CD4-positive, alpha-beta T cell treated with Interleukin-17A for 1 hour (primary cell): ENCODE results near the gene ARHGEF12.

Experiments used
- DNase-seq: peaks from one replicate; pipeline ENCODE4 v3.0.0-alpha.2; 2020

ARHGEF12 gene

GRCh38 chr11:120521176-120521575 is 185.0 kb downstream of the ARHGEF12 start:
- DNase-seq: no peak

- DNase-seq: no peak
These were observed 185.8 kb downstream of the ARHGEF12 start for GRCh38 chr11:120522021-120522420.

- no peak for DNase-seq
These were observed 186.5 kb downstream of the ARHGEF12 start for GRCh38 chr11:120522736-120523135.

- DNase-seq: no peak
These were observed 187.0 kb downstream of the ARHGEF12 start for GRCh38 chr11:120523196-120523595.

GRCh38 chr11:120524536-120525085 is 188.4 kb downstream of the ARHGEF12 start:
- no peak for DNase-seq

- DNase-seq: no peak
These were observed 189.3 kb downstream of the ARHGEF12 start for GRCh38 chr11:120525261-120526171.

GRCh38 chr11:120526241-120526640 is 190.0 kb downstream of the ARHGEF12 start:
- no peak for DNase-seq

GRCh38 chr11:120527111-120527761 is 191.0 kb downstream of the ARHGEF12 start:
- DNase-seq: no peak

- DNase-seq: no peak
These were observed 192.5 kb downstream of the ARHGEF12 start for GRCh38 chr11:120528749-120529148.

GRCh38 chr11:120529214-120529613 is 193.0 kb downstream of the ARHGEF12 start:
- DNase-seq: no peak

- no peak for DNase-seq
These were observed 193.7 kb downstream of the ARHGEF12 start for GRCh38 chr11:120529911-120530310.

- no peak for DNase-seq
These were observed 196.0 kb downstream of the ARHGEF12 start for GRCh38 chr11:120532082-120532831.

GRCh38 chr11:120532832-120533196 is 196.6 kb downstream of the ARHGEF12 start:
- no peak for DNase-seq

GRCh38 chr11:120536091-120536796 is 200.0 kb downstream of the ARHGEF12 start:
- no peak for DNase-seq

GRCh38 chr11:120536797-120537169 is 200.6 kb downstream of the ARHGEF12 start:
- no peak for DNase-seq

GRCh38 chr11:120537996-120538395 is 201.8 kb downstream of the ARHGEF12 start:
- no peak for DNase-seq

GRCh38 chr11:120538707-120539106 is 202.5 kb downstream of the ARHGEF12 start:
- DNase-seq: no peak
